H1 (cell line): Measurements from ENCODE around the gene BCL2.

ENCODE experiments used
- EGR1 ChIP-seq: IDR thresholded peaks from 2 replicates; pipeline ENCODE4 v1.6.1; 2011; ENCODE audit warnings: low read depth, low read length, borderline replicate concordance
- FOSL1 ChIP-seq: IDR thresholded peaks from 2 replicates; pipeline ENCODE4 v1.6.1; 2011; ENCODE audit warnings: mild to moderate bottlenecking, low read depth, low read length, moderate library complexity; ENCODE audit not compliant: insufficient read depth
- GABPA ChIP-seq: IDR thresholded peaks from 2 replicates; pipeline ENCODE4 v1.6.1; 2011; ENCODE audit warnings: mild to moderate bottlenecking, low read length, moderate library complexity, borderline replicate concordance; ENCODE audit not compliant: insufficient read depth
- KDM1A ChIP-seq: fragments of 200-600, 300-600 bp; sonication (generic); IDR thresholded peaks from 2 replicates; pipeline ENCODE4 v1.7.1; 2016; ENCODE audit warnings: mild to moderate bottlenecking, low read length, borderline replicate concordance
- NANOG ChIP-seq: IDR thresholded peaks from 2 replicates; pipeline ENCODE4 v1.6.1; 2011; ENCODE audit warnings: low read length, low read depth, mild to moderate bottlenecking, inconsistent platforms; ENCODE audit not compliant: insufficient read depth, poor library complexity, severe bottlenecking
- POLR2A ChIP-seq, 2 experiments: IDR thresholded peaks; 1 replicate in 1 of 2; 2 replicates in 1 of 2; pipeline ENCODE4 v1.6.1; 2011; ENCODE audit warnings: low read depth in 2 of 2, low read length in 2 of 2, mild to moderate bottlenecking in 2 of 2; ENCODE audit errors: control extremely low read depth in 1 of 2
- POLR2AphosphoS5 ChIP-seq: IDR thresholded peaks from 2 replicates; pipeline ENCODE4 v1.6.1; 2011; ENCODE audit warnings: low read depth, low read length
- SIRT6 ChIP-seq: IDR thresholded peaks from one replicate; pipeline ENCODE4 v1.7.1; 2012; ENCODE audit warnings: low read length, inconsistent platforms
- SP2 ChIP-seq: IDR thresholded peaks from 2 replicates; pipeline ENCODE4 v1.6.1; 2012; ENCODE audit warnings: mild to moderate bottlenecking, low read length, inconsistent platforms
- SUZ12 ChIP-seq: fragments of 200-600 bp; sonication (generic); IDR thresholded peaks from 2 replicates; pipeline ENCODE4 v1.6.1; 2012; ENCODE audit warnings: mild to moderate bottlenecking, inconsistent platforms, low read length, moderate library complexity, mixed read lengths
- TCF12 ChIP-seq: IDR thresholded peaks from 2 replicates; pipeline ENCODE4 v1.6.1; 2011; ENCODE audit warnings: low read depth, mild to moderate bottlenecking, low read length
- YY1 ChIP-seq: IDR thresholded peaks from 2 replicates; pipeline ENCODE4 v1.6.1; 2011; ENCODE audit warnings: low read depth, mild to moderate bottlenecking, low read length
- TF ChIP-seq, protein P1 (sequence below), 3 experiments: IDR thresholded peaks; 1 replicate in 2 of 3; 2 replicates in 1 of 3; pipeline versions ENCODE4 v1.5.1 to v1.6.1; 2011; ENCODE audit warnings: low read length in 3 of 3, mild to moderate bottlenecking in 3 of 3, inconsistent platforms in 2 of 3, low read depth in 1 of 3, moderate library complexity in 1 of 3; ENCODE audit not compliant: insufficient read depth in 1 of 3; ENCODE audit errors: control extremely low read depth in 1 of 3
- TF ChIP-seq, protein P2 (sequence below): IDR thresholded peaks from 2 replicates; pipeline ENCODE4 v1.6.1; 2011; ENCODE audit warnings: low read depth, mild to moderate bottlenecking, low read length; ENCODE audit not compliant: insufficient read depth

DNA sequence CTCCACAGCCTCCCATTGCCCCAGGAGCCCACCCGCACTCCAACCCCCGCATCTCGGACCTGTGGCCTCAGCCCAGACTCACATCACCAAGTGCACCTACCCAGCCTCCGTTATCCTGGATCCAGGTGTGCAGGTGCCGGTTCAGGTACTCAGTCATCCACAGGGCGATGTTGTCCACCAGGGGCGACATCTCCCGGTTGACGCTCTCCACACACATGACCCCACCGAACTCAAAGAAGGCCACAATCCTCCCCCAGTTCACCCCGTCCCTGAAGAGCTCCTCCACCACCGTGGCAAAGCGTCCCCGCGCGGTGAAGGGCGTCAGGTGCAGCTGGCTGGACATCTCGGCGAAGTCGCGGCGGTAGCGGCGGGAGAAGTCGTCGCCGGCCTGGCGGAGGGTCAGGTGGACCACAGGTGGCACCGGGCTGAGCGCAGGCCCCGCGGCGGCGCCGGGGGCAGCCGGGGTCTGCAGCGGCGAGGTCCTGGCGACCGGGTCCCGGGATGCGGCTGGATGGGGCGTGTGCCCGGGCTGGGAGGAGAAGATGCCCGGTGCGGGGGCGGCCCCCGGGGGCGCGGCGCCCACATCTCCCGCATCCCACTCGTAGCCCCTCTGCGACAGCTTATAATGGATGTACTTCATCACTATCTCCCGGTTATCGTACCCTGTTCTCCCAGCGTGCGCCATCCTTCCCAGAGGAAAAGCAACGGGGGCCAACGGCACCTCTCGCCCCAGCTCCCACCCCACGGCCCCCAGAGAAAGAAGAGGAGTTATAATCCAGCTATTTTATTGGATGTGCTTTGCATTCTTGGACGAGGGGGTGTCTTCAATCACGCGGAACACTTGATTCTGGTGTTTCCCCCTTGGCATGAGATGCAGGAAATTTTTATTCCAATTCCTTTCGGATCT is 1.3 kb downstream of the BCL2 start:
- TF ChIP-seq EGR1, result no peak; the same call in 1 of the 2 replicates
- TF ChIP-seq NANOG, result no peak
- TF ChIP-seq POLR2AphosphoS5, result no peak
- peak; percentile 25; the same call in 1 of the 2 replicates for TF ChIP-seq KDM1A
- TF ChIP-seq, protein P1, sequence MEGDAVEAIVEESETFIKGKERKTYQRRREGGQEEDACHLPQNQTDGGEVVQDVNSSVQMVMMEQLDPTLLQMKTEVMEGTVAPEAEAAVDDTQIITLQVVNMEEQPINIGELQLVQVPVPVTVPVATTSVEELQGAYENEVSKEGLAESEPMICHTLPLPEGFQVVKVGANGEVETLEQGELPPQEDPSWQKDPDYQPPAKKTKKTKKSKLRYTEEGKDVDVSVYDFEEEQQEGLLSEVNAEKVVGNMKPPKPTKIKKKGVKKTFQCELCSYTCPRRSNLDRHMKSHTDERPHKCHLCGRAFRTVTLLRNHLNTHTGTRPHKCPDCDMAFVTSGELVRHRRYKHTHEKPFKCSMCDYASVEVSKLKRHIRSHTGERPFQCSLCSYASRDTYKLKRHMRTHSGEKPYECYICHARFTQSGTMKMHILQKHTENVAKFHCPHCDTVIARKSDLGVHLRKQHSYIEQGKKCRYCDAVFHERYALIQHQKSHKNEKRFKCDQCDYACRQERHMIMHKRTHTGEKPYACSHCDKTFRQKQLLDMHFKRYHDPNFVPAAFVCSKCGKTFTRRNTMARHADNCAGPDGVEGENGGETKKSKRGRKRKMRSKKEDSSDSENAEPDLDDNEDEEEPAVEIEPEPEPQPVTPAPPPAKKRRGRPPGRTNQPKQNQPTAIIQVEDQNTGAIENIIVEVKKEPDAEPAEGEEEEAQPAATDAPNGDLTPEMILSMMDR (IDR thresholded peaks at IDR 0.05; ENCODE audit: control extremely low read depth in 1 of 3, insufficient read depth in 1 of 3, low read depth in 1 of 3, low read length in 3 of 3), result peak; percentile 75 to 95 (median 95)
- TF ChIP-seq SIRT6, result no peak
- no peak for TF ChIP-seq SP2
- TF ChIP-seq POLR2A (IDR thresholded peaks at IDR 0.05; ENCODE audit: control extremely low read depth in 1 of 2, low read depth in 2 of 2, low read length in 2 of 2), result no peak
- TF ChIP-seq YY1, result no peak
- TF ChIP-seq, protein P2, sequence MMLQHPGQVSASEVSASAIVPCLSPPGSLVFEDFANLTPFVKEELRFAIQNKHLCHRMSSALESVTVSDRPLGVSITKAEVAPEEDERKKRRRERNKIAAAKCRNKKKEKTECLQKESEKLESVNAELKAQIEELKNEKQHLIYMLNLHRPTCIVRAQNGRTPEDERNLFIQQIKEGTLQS, result peak; percentile 3; the same call in 1 of the 2 replicates
- no peak for TF ChIP-seq FOSL1
- peak; percentile 13; the same call in 1 of the 2 replicates for TF ChIP-seq SUZ12
- TF ChIP-seq GABPA, result 0 out of 2 replicates have a peak, but pooled peaks have one; percentile 14
- TF ChIP-seq TCF12, result no peak
